Measurements from ENCODE around the gene CXCL11. TPM values are rescaled to one million over a fixed set of nuclear protein-coding genes. Genes with fewer than 3 reads are reported as not detected.

Gene CXCL11
- total RNA-seq (2014; rRNA removed; shearing (Covaris generic)) = not detected in 2 replicates
- not detected in 2 replicates for polyA plus RNA-seq (2016; fragmentation: Nextera tagmentation; extraction: Ambion mirVana)

- Histone ChIP-seq H3K9ac (no peak within 1 kb of the TSS), H3K79me2 (ENCODE audit: insufficient read depth) (no peaks in the 10 kb centered on the region), H3K4me3 (no peak within 1 kb of the TSS), H3K4me2 (ENCODE audit: unreplicated experiment) (no peak within 1 kb of the TSS), H3K9me3 (ENCODE audit: low read depth) (no peaks in the 10 kb centered on the region), H2AFZ (no peak within 1 kb of the TSS), H3F3A (ENCODE audit: insufficient read depth) (no peaks in the 10 kb centered on the region), H3K9me2 (ENCODE audit: insufficient read depth) (no peaks in the 10 kb centered on the region), H3K27me3 (replicated peaks; ENCODE audit: insufficient read depth) (0 out of 2 replicates have a peak, but pooled peaks cover 7% of the 10 kb centered on the region), H3K4me1 (ENCODE audit: insufficient read depth) (no peaks in the 10 kb centered on the region), H4K20me1 (ENCODE audit: insufficient read depth) (no peaks in the 10 kb centered on the region), H3K36me3 (ENCODE audit: low read depth) (no peaks in the 10 kb centered on the region), H3K27ac (no peak within 1 kb of the TSS)
- 94 to 98% methylated on average over 2 of the region's 2 CpGs for WGBS, 2 experiments (ENCODE audit: low coverage in 1 of 2, low lambda C conversion rate in 2 of 2, missing lambda C conversion rate in 2 of 2)
- DNase-seq = no peak
- in situ Hi-C loops (cut with MboI) = no loop called here
- TF ChIP-seq EZH2 (IDR thresholded peaks at IDR 0.05; ENCODE audit: insufficient read depth, poor library complexity, severe bottlenecking) = no peak
- no peak for TF ChIP-seq EZH2phosphoT487 (IDR thresholded peaks at IDR 0.05; ENCODE audit: insufficient read depth, low read depth)
Measured at GRCh38 chr4:76035799-76036380, at the start of gene CXCL11. CXCL11 (minus strand) TSS chr4:76036070; CDS start chr4:76035987, 83 bp downstream.

GRCh38 chr4:76084542-76084941 is 48.7 kb upstream of the CXCL11 start:
- 0 out of 2 replicates have a peak, but pooled peaks cover 3% of the 10 kb centered on the region for H3K4me1 ChIP-seq (ENCODE audit: insufficient read depth)
- TF ChIP-seq EZH2 (IDR thresholded peaks at IDR 0.05; ENCODE audit: insufficient read depth, poor library complexity, severe bottlenecking) = no peak
- no peak for TF ChIP-seq EZH2phosphoT487 (IDR thresholded peaks at IDR 0.05; ENCODE audit: insufficient read depth, low read depth)
- H3K27ac ChIP-seq = no peak overlapping the region
- no peak overlapping the region for H3K9ac ChIP-seq
- H2AFZ ChIP-seq = no peak overlapping the region
- H3K9me3 ChIP-seq (ENCODE audit: low read depth) = no peaks in the 10 kb centered on the region
- peaks cover 2% of the 10 kb centered on the region; the same call in 1 of the 2 replicates for H3K27me3 ChIP-seq (replicated peaks; ENCODE audit: insufficient read depth)
- WGBS, 2 experiments (ENCODE audit: low coverage in 1 of 2, low lambda C conversion rate in 2 of 2, missing lambda C conversion rate in 2 of 2) = 65 to 69% methylated on average over 1 of the region's 1 CpG
- H3K9me2 ChIP-seq (ENCODE audit: insufficient read depth) = no peaks in the 10 kb centered on the region
- H4K20me1 ChIP-seq (ENCODE audit: insufficient read depth) = no peaks in the 10 kb centered on the region
- H3K79me2 ChIP-seq (ENCODE audit: insufficient read depth) = no peaks in the 10 kb centered on the region
- in situ Hi-C loops (cut with MboI) = no loop called here
- DNase-seq = no peak
- no peaks in the 10 kb centered on the region for H3K36me3 ChIP-seq (ENCODE audit: low read depth)
- H3K4me2 ChIP-seq (ENCODE audit: unreplicated experiment) = no peak overlapping the region
- H3F3A ChIP-seq (ENCODE audit: insufficient read depth) = no peaks in the 10 kb centered on the region
- H3K4me3 ChIP-seq = no peak overlapping the region

GRCh38 chr4:76083386-76083988 is 47.6 kb upstream of the CXCL11 start:
- no peak overlapping the region for H3K4me2 ChIP-seq (ENCODE audit: unreplicated experiment)
- WGBS, 2 experiments (ENCODE audit: low coverage in 1 of 2, low lambda C conversion rate in 2 of 2, missing lambda C conversion rate in 2 of 2) = 46 to 52% methylated on average over 3 of the region's 3 CpGs
- no peaks in the 10 kb centered on the region for H3K9me2 ChIP-seq (ENCODE audit: insufficient read depth)
- H2AFZ ChIP-seq = no peak overlapping the region
- H3K9ac ChIP-seq = no peak overlapping the region
- no peak for DNase-seq
- H3K9me3 ChIP-seq (ENCODE audit: low read depth) = no peaks in the 10 kb centered on the region
- no peak overlapping the region for H3K27ac ChIP-seq
- no peaks in the 10 kb centered on the region for H3K79me2 ChIP-seq (ENCODE audit: insufficient read depth)
- no peaks in the 10 kb centered on the region for H3F3A ChIP-seq (ENCODE audit: insufficient read depth)
- H3K4me1 ChIP-seq (ENCODE audit: insufficient read depth) = 0 out of 2 replicates have a peak, but pooled peaks cover 3% of the 10 kb centered on the region
- H3K36me3 ChIP-seq (ENCODE audit: low read depth) = no peaks in the 10 kb centered on the region
- no peaks in the 10 kb centered on the region for H4K20me1 ChIP-seq (ENCODE audit: insufficient read depth)
- TF ChIP-seq EZH2phosphoT487 (IDR thresholded peaks at IDR 0.05; ENCODE audit: insufficient read depth, low read depth) = no peak
- no peak overlapping the region for H3K4me3 ChIP-seq
- peaks cover 7% of the 10 kb centered on the region; the same call in 1 of the 2 replicates for H3K27me3 ChIP-seq (replicated peaks; ENCODE audit: insufficient read depth)
- in situ Hi-C loops (cut with MboI) = no loop called here

- H3K27me3 ChIP-seq (replicated peaks; ENCODE audit: insufficient read depth) = peaks cover 7% of the 10 kb centered on the region; the same call in 1 of the 2 replicates
- in situ Hi-C loops (cut with MboI) = no loop called here
- no peak for TF ChIP-seq EZH2 (IDR thresholded peaks at IDR 0.05; ENCODE audit: insufficient read depth, poor library complexity, severe bottlenecking)
- TF ChIP-seq EZH2phosphoT487 (IDR thresholded peaks at IDR 0.05; ENCODE audit: insufficient read depth, low read depth) = no peak
- no peaks in the 10 kb centered on the region for H3F3A ChIP-seq (ENCODE audit: insufficient read depth)
- H3K4me1 ChIP-seq (ENCODE audit: insufficient read depth) = no peaks in the 10 kb centered on the region
- no peak overlapping the region for H3K4me2 ChIP-seq (ENCODE audit: unreplicated experiment)
- H3K9ac ChIP-seq = no peak overlapping the region
- H3K27ac ChIP-seq = no peak overlapping the region
- H2AFZ ChIP-seq = no peak overlapping the region
- no peak for DNase-seq
- H3K36me3 ChIP-seq (ENCODE audit: low read depth) = no peaks in the 10 kb centered on the region
- no peaks in the 10 kb centered on the region for H4K20me1 ChIP-seq (ENCODE audit: insufficient read depth)
- no peaks in the 10 kb centered on the region for H3K9me2 ChIP-seq (ENCODE audit: insufficient read depth)
- H3K79me2 ChIP-seq (ENCODE audit: insufficient read depth) = no peaks in the 10 kb centered on the region
- no peaks in the 10 kb centered on the region for H3K9me3 ChIP-seq (ENCODE audit: low read depth)
- no peak overlapping the region for H3K4me3 ChIP-seq
- WGBS, 2 experiments (ENCODE audit: low coverage in 1 of 2, low lambda C conversion rate in 2 of 2, missing lambda C conversion rate in 2 of 2) = 67 to 70% methylated on average over 4 of the region's 4 CpGs
Measured at GRCh38 chr4:76078033-76078613, 42.3 kb upstream of the CXCL11 start.

All from GM23248 (cell line).